ENCODE results near the gene PEAR1.

GRCh38 chr1:156931974-156932710 lies 38.6 kb downstream of the PEAR1 start:
- TF ChIP-seq, protein P1, sequence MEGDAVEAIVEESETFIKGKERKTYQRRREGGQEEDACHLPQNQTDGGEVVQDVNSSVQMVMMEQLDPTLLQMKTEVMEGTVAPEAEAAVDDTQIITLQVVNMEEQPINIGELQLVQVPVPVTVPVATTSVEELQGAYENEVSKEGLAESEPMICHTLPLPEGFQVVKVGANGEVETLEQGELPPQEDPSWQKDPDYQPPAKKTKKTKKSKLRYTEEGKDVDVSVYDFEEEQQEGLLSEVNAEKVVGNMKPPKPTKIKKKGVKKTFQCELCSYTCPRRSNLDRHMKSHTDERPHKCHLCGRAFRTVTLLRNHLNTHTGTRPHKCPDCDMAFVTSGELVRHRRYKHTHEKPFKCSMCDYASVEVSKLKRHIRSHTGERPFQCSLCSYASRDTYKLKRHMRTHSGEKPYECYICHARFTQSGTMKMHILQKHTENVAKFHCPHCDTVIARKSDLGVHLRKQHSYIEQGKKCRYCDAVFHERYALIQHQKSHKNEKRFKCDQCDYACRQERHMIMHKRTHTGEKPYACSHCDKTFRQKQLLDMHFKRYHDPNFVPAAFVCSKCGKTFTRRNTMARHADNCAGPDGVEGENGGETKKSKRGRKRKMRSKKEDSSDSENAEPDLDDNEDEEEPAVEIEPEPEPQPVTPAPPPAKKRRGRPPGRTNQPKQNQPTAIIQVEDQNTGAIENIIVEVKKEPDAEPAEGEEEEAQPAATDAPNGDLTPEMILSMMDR (conservative IDR thresholded peaks at IDR 0.05; ENCODE audit: low read length) = no peak
- no peak for TF ChIP-seq EZH2phosphoT487 (IDR thresholded peaks at IDR 0.05; ENCODE audit: borderline replicate concordance, low read depth, low read length)
